Measurements from ENCODE around the gene PPP1R12A. TPM values are rescaled to one million over a fixed set of nuclear protein-coding genes. Genes with fewer than 3 reads are reported as not detected.

PPP1R12A gene
- total RNA-seq, 2 experiments from 2014 or later: 68.2 to 73.3 TPM

Other genes with a start within 250 kb of the PPP1R12A start
- 1 to 10 TPM; 4.3 to 5.0 TPM for gene PAWR, start 244.1 kb downstream of the PPP1R12A start, total RNA-seq
- gene OTOGL, start 164.4 kb upstream of the PPP1R12A start, total RNA-seq: not detected